Middle frontal gyrus (tissue), 1 donor: ENCODE data around the gene DMXL2.
"Not testable (repeated sequence)": the region's sequence is repeated elsewhere in the genome, so short reads cannot be mapped to it uniquely, and the experiment has no call there.

Source experiments
- DNase-seq: peaks from one replicate; pipeline ENCODE4 v3.0.0-alpha.2; 2015; ENCODE audit warnings: low spot score; ENCODE audit errors: extremely low spot score

The DMXL2 gene

GRCh38 chr15:51577636-51578304, 44.8 kb downstream of the DMXL2 start:
- DNase-seq: no peak

- DNase-seq: no peak
Measured at GRCh38 chr15:51576911-51577500, 45.6 kb downstream of the DMXL2 start.

- no peak for DNase-seq
Measured at GRCh38 chr15:51576286-51576850, 46.2 kb downstream of the DMXL2 start.

- no peak for DNase-seq
Measured at GRCh38 chr15:51575775-51576174, 46.8 kb downstream of the DMXL2 start.

- DNase-seq: not testable (repeated sequence)
Measured at GRCh38 chr15:51573352-51573751, 49.2 kb downstream of the DMXL2 start.

- not testable (repeated sequence) for DNase-seq
Measured at GRCh38 chr15:51568939-51569784, 53.4 kb downstream of the DMXL2 start.

GRCh38 chr15:51561271-51561670, 61.3 kb downstream of the DMXL2 start:
- no peak for DNase-seq

GRCh38 chr15:51558876-51559275, 63.7 kb downstream of the DMXL2 start:
- no peak for DNase-seq

GRCh38 chr15:51558411-51558810, 64.2 kb downstream of the DMXL2 start:
- DNase-seq: no peak

GRCh38 chr15:51550841-51551240, 71.7 kb downstream of the DMXL2 start:
- no peak for DNase-seq

GRCh38 chr15:51547656-51548055, 74.9 kb downstream of the DMXL2 start:
- DNase-seq: no peak

- DNase-seq: no peak
Measured at GRCh38 chr15:51536965-51537574, 85.5 kb downstream of the DMXL2 start.

- DNase-seq: no peak
Measured at GRCh38 chr15:51533672-51534398, 88.7 kb downstream of the DMXL2 start.

GRCh38 chr15:51526955-51527354, 95.6 kb downstream of the DMXL2 start:
- no peak for DNase-seq

- no peak for DNase-seq
Measured at GRCh38 chr15:51524376-51524775, 98.2 kb downstream of the DMXL2 start.

GRCh38 chr15:51516291-51516690, 106.3 kb downstream of the DMXL2 start:
- no peak for DNase-seq

GRCh38 chr15:51505251-51505650, 117.3 kb downstream of the DMXL2 start:
- DNase-seq: no peak

GRCh38 chr15:51503003-51503402, 119.6 kb downstream of the DMXL2 start:
- DNase-seq: no peak

GRCh38 chr15:51499379-51499976, 123.1 kb downstream of the DMXL2 start:
- DNase-seq: no peak

GRCh38 chr15:51497806-51498205, 124.8 kb downstream of the DMXL2 start:
- DNase-seq: no peak
